Skeletal muscle tissue (tissue), 4 donors: ENCODE results near the gene EXT2. TPM values are rescaled to one million over a fixed set of nuclear protein-coding genes. Genes with fewer than 3 reads are reported as not detected.

Experiments used
- H3K27ac ChIP-seq: one replicate; pipeline ENCODE4 v1.7.0; 2013; ENCODE audit warnings: mild to moderate bottlenecking, low read depth, low read length, inconsistent platforms
- H3K27me3 ChIP-seq, 3 donors: one replicate each; pipeline ENCODE4 v1.7.0; 2013; ENCODE audit warnings: low read length in 3 of 3; ENCODE audit not compliant: control insufficient read depth in 3 of 3, insufficient read depth in 3 of 3
- H3K36me3 ChIP-seq, 3 donors: one replicate each; pipeline ENCODE4 v1.7.0; 2013; ENCODE audit warnings: low read length in 3 of 3; ENCODE audit not compliant: control insufficient read depth in 3 of 3, insufficient read depth in 3 of 3
- H3K4me1 ChIP-seq, 3 donors: one replicate each; pipeline ENCODE4 v1.7.0; 2013; ENCODE audit warnings: low read length in 3 of 3, mild to moderate bottlenecking in 3 of 3; ENCODE audit not compliant: control insufficient read depth in 3 of 3, insufficient read depth in 3 of 3
- H3K4me3 ChIP-seq, 3 donors: one replicate each; pipeline ENCODE4 v1.7.0; 2013; ENCODE audit warnings: low read length in 3 of 3
- H3K9ac ChIP-seq, 3 donors: one replicate each; pipeline ENCODE4 v1.7.0; 2013; ENCODE audit warnings: low read length in 3 of 3, mild to moderate bottlenecking in 3 of 3, moderate library complexity in 2 of 3, low read depth in 1 of 3
- H3K9me3 ChIP-seq, 3 donors: one replicate each; pipeline ENCODE4 v1.7.0; 2013; ENCODE audit warnings: low read length in 3 of 3; ENCODE audit not compliant: control insufficient read depth in 3 of 3
- total RNA-seq: library from RNA; depleted of rRNA; stranded (reverse); fragments of >200 nt; gene quantifications from one replicate; pipeline ENCODE4 v1.2.3, GENCODE V29; 2014
- donor health status: Osteomylitis.

Gene EXT2
- total RNA-seq, 1 donor from 2014 or later = 106 TPM

DNA sequence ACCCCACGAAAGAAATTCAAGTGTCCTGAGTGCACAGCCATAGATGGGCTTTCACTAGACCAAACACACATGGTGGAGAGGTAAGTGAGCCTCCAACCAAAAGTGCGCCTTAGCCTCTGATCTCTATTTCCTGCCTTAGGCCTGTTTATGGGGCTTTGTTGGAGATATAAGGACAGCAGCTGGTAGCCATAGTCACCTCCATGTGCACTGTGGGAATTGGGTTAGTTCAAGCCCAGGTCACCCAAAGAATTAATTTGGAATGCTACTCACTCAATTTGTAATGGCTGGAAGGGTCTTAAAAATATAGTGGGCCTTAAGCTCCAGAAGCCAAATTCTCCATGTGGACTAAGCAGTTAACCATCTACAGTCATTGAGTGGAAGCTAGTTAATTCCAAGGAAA lies 140.8 kb downstream of the EXT2 start:
- Histone ChIP-seq H3K4me3 (no peak overlapping the region), H3K4me1 (peaks cover 6 to 19% (median 12%) of the 10 kb centered on the region in 3 donors), H3K9ac (no peak overlapping the region), H3K27ac (no peak overlapping the region), H3K27me3 (no peaks in the 10 kb centered on the region), H3K36me3 (peaks cover 2 to 5% (median 5%) of the 10 kb centered on the region in 3 donors), H3K9me3 (no peaks in the 10 kb centered on the region)

DNA sequence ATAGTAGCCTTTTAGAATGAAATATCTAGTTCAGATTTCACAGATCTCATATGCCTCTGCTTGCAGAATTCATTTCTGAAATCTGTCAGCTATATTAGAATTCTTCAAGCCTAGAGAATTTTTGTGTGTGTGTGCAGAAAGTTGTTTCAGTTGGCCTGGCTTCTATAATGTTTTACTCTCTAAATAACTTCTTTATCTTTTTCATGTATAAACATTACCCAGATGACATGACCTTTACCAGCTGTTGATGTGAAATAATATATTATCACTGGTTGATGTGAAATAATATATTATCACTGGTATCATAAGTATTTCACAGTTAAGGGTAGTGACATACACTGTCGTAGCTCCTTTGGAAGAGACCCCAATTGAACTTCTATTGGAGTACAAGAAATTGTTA lies 141.7 kb downstream of the EXT2 start:
- no peaks in the 10 kb centered on the region for H3K9me3 ChIP-seq
- no peak overlapping the region for H3K27ac ChIP-seq
- H3K36me3 ChIP-seq = peaks cover 2 to 5% (median 5%) of the 10 kb centered on the region in 3 donors
- no peak overlapping the region for H3K4me3 ChIP-seq
- H3K9ac ChIP-seq = no peak overlapping the region
- no peaks in the 10 kb centered on the region for H3K27me3 ChIP-seq
- H3K4me1 ChIP-seq = peaks cover 14 to 27% (median 16%) of the 10 kb centered on the region in 3 donors

- Histone ChIP-seq H3K36me3 (peaks cover 0 to 6% (median 4%) of the 10 kb centered on the region in 3 donors), H3K27me3 (no peaks in the 10 kb centered on the region), H3K4me3 (no peak overlapping the region), H3K27ac (peak overlapping the region; percentile 69), H3K9ac (peak overlapping the region in 1 of 3 donors; percentile 16), H3K9me3 (no peaks in the 10 kb centered on the region), H3K4me1 (peaks cover 36 to 46% (median 36%) of the 10 kb centered on the region in 3 donors)
Measured at GRCh38 chr11:44241851-44242250, 146.4 kb downstream of the EXT2 start.

DNA sequence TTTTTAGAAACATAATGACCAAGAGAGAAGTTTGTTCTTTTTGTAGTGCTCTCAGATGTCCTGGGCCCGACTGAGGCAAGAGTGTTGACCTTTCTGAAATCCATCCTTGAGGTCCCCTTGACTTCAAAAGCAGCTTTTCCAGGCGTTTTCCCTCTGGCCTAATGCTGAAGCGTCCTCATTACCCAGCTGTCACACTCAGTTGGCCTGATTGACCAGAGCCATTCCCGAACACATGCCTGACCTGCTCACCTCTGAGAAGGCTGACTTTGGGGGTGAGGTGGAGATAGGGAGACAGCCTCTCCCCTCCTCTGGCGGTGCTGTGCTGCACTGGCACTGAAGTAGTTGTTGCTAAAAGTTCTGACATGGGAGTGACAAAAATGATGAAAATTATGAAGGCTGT lies 147.6 kb downstream of the EXT2 start:
- Histone ChIP-seq H3K27ac (no peak overlapping the region), H3K4me1 (peaks cover 43 to 55% (median 45%) of the 10 kb centered on the region in 3 donors)

DNA sequence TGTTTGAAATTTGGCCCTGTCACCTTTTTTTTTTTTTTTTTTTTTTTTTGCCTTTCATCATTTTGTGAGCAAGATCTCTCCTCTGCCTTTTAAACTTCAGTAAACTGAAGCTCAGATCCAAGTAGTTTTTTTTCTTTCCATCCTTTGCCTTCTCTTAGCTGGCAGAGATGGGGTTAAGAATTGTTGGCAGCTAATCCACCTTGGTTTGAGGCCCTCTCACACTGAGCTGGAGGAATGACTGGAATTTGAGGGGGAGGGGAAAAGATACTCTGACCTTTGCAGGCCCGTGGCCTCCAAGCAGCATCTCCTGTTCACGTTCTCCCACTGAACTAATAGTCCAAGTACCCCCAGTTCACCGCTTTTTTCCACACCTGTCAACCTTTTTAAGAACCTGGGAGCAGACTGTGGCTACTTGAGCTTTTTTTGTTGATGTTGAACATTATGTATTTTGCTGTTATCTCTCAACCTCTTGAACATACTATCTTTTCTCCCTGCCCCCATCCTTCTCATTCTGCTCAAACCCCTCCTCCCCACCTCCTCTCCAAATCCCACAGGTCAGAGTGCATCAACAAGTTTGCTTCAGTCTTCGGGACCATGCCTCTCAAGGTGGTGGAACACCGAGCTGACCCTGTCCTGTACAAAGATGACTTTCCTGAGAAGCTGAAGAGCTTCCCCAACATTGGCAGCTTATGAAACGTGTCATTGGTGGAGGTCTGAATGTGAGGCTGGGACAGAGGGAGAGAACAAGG lies 148.3 kb downstream of the EXT2 start:
- Histone ChIP-seq H3K9ac (no peak overlapping the region), H3K36me3 (peaks cover 0 to 6% (median 2%) of the 10 kb centered on the region in 3 donors), H3K27me3 (no peaks in the 10 kb centered on the region), H3K4me3 (no peak overlapping the region), H3K9me3 (no peaks in the 10 kb centered on the region), H3K27ac (no peak overlapping the region), H3K4me1 (peaks cover 48 to 61% (median 51%) of the 10 kb centered on the region in 3 donors)

More for the DNA sequence above, 147.6 kb downstream of the EXT2 start:
- Histone ChIP-seq H3K27me3 (no peaks in the 10 kb centered on the region), H3K36me3 (peaks cover 0 to 6% (median 2%) of the 10 kb centered on the region in 3 donors), H3K9me3 (no peaks in the 10 kb centered on the region), H3K4me3 (no peak overlapping the region), H3K9ac (no peak overlapping the region)

DNA sequence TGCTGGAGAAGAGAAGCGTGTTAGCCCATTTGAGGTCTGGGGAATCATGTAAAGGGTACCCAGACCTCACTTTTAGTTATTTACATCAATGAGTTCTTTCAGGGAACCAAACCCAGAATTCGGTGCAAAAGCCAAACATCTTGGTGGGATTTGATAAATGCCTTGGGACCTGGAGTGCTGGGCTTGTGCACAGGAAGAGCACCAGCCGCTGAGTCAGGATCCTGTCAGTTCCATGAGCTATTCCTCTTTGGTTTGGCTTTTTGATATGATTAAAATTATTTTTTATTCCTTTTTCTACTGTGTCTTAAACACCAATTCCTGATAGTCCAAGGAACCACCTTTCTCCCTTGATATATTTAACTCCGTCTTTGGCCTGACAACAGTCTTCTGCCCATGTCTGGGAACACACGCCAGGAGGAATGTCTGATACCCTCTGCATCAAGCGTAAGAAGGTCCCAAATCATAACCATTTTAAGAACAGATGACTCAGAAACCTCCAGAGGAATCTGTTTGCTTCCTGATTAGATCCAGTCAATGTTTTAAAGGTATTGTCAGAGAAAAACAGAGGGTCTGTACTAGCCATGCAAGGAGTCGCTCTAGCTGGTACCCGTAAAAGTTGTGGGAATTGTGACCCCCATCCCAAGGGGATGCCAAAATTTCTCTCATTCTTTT lies 149.3 kb downstream of the EXT2 start:
- H3K9me3 ChIP-seq = no peaks in the 10 kb centered on the region
- no peak overlapping the region for H3K27ac ChIP-seq
- H3K9ac ChIP-seq = no peak overlapping the region
- H3K36me3 ChIP-seq = peaks cover 0 to 6% (median 2%) of the 10 kb centered on the region in 3 donors
- H3K4me1 ChIP-seq = peaks cover 48 to 61% (median 51%) of the 10 kb centered on the region in 3 donors
- no peak overlapping the region for H3K4me3 ChIP-seq
- H3K27me3 ChIP-seq = no peaks in the 10 kb centered on the region

- Histone ChIP-seq H3K27ac (no peak overlapping the region), H3K9ac (no peak overlapping the region), H3K4me1 (peaks cover 42 to 49% (median 43%) of the 10 kb centered on the region in 3 donors)
Measured at GRCh38 chr11:44246726-44247125, 151.2 kb downstream of the EXT2 start.

GRCh38 chr11:44247508-44247907 lies 152.0 kb downstream of the EXT2 start:
- H3K4me3 ChIP-seq = no peak overlapping the region
- H3K9me3 ChIP-seq = peaks cover 0 to 7% (median 0%) of the 10 kb centered on the region in 3 donors
- H3K27me3 ChIP-seq = no peaks in the 10 kb centered on the region
- no peak overlapping the region for H3K9ac ChIP-seq
- H3K27ac ChIP-seq = no peak overlapping the region
- peaks cover 35 to 42% (median 38%) of the 10 kb centered on the region in 3 donors for H3K4me1 ChIP-seq
- peaks cover 0 to 6% (median 5%) of the 10 kb centered on the region in 3 donors for H3K36me3 ChIP-seq

More at GRCh38 chr11:44246726-44247125, 151.2 kb downstream of the EXT2 start:
- Histone ChIP-seq H3K9me3 (peaks cover 0 to under 1% (median 0%) of the 10 kb centered on the region in 3 donors), H3K4me3 (no peak overlapping the region), H3K27me3 (no peaks in the 10 kb centered on the region), H3K36me3 (peaks cover 0 to 6% (median 5%) of the 10 kb centered on the region in 3 donors)

DNA sequence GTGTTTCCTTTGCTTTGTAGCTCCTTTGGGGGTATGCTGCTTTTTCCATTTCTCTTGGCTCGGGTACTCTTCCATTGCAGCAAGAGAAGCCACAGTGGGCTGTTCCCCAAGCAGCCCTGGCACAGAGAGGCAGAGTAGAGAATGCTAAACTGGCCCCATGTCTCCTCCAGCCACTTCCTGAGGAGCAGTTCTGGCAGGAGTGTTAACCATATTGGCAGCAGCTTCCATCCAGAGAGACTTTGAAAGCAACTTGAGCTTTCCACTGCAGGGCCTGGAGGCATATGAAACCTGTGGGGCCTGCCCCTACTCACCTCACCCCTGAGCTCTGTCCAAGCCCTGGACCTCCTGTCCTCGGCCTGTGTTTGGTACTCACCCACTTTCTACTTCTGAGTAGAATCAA lies 152.6 kb downstream of the EXT2 start:
- no peak overlapping the region for H3K9ac ChIP-seq
- peaks cover 0 to 6% (median 3%) of the 10 kb centered on the region in 3 donors for H3K36me3 ChIP-seq
- H3K4me3 ChIP-seq = no peak overlapping the region
- peaks cover 0 to 13% (median 0%) of the 10 kb centered on the region in 3 donors for H3K9me3 ChIP-seq
- H3K27ac ChIP-seq = no peak overlapping the region
- H3K4me1 ChIP-seq = peaks cover 29 to 36% (median 32%) of the 10 kb centered on the region in 3 donors
- no peaks in the 10 kb centered on the region for H3K27me3 ChIP-seq

- Histone ChIP-seq H3K4me1 (peaks cover 14 to 20% (median 19%) of the 10 kb centered on the region in 3 donors), H3K27ac (no peak overlapping the region), H3K9me3 (peaks cover 0 to 13% (median 0%) of the 10 kb centered on the region in 3 donors)
Measured at GRCh38 chr11:44250421-44250820, 154.9 kb downstream of the EXT2 start.

More at GRCh38 chr11:44250421-44250820, 154.9 kb downstream of the EXT2 start:
- no peak overlapping the region for H3K4me3 ChIP-seq
- no peak overlapping the region for H3K9ac ChIP-seq
- H3K27me3 ChIP-seq = no peaks in the 10 kb centered on the region
- peaks cover 0 to 2% (median 0%) of the 10 kb centered on the region in 3 donors for H3K36me3 ChIP-seq
